Uterus (tissue), 4 donors: ENCODE measurements around the gene UBE2O. TPM values are rescaled to one million over a fixed set of nuclear protein-coding genes. Genes with fewer than 3 reads are reported as not detected.

Experiments used
- DNase-seq, 2 donors: peaks; one replicate each; pipeline ENCODE4 v3.0.0-alpha.2; 2019 to 2020
- H3K27ac ChIP-seq, 2 donors: fragments of 200-600 bp; sonication (generic); 1 replicate in 1 of 2; 2 replicates in 1 of 2; pipeline ENCODE4 v1.5.1; 2016 to 2018
- H3K27me3 ChIP-seq, 2 donors: fragments of 200-600 bp; sonication (generic); one replicate each; pipeline ENCODE4 v1.5.1; 2018 to 2019; ENCODE audit warnings: control low read depth in 1 of 2
- H3K36me3 ChIP-seq, 2 donors: fragments of 200-600 bp; sonication (generic); one replicate each; pipeline ENCODE4 v1.5.1; 2019; ENCODE audit warnings: control low read depth in 1 of 2
- H3K4me1 ChIP-seq, 2 donors: fragments of 200-600 bp; sonication (generic); one replicate each; pipeline ENCODE4 v1.5.1; 2018 to 2019; ENCODE audit warnings: control low read depth in 1 of 2
- H3K4me3 ChIP-seq, 2 donors: fragments of 200-600 bp; sonication (generic); 1 replicate in 1 of 2; 2 replicates in 1 of 2; pipeline ENCODE4 v1.5.1; 2018 to 2019; ENCODE audit warnings: mild to moderate bottlenecking in 1 of 2
- H3K9me3 ChIP-seq, 2 donors: fragments of 200-600 bp; sonication (generic); one replicate each; pipeline ENCODE4 v1.5.1; 2019; ENCODE audit warnings: control low read depth in 1 of 2
- CTCF ChIP-seq, 4 experiments: fragments of 200-600 bp in 2 of 4; fragments of 450-650 bp in 2 of 4; sonication (generic) in 2 of 4; IDR thresholded peaks; one replicate each; pipeline ENCODE4 v1.5.1; 2016 to 2019; ENCODE audit warnings: antibody characterized with exemption in 4 of 4, mild to moderate bottlenecking in 2 of 4, moderate library complexity in 1 of 4
- POLR2A ChIP-seq, 2 donors: fragments of 450-650 bp; IDR thresholded peaks; one replicate each; pipeline ENCODE4 v1.6.1; 2016; ENCODE audit warnings: antibody characterized with exemption in 2 of 2, mild to moderate bottlenecking in 1 of 2, moderate library complexity in 1 of 2
- intact Hi-C: fragments of 100-400 bp; cut with DNase I; formaldehyde crosslinking; loops from one replicate; pipeline ENCODE4 v1.15.1; 2023; ENCODE audit warnings: low total_unique reads
- total RNA-seq, 4 donors: library from RNA; depleted of rRNA in 3 of 4; stranded (reverse); fragments of >200 nt in 3 of 4; gene quantifications; one replicate each; pipeline versions ENCODE4 v1.1.0 to v1.2.4, GENCODE V29; 2014 to 2023
- donor health status: DM: yes; HTN: yes; CAD: no.

Gene UBE2O
- total RNA-seq, 4 donors from 2014 or later, result 5.0 to 31.5 (median 17.9) TPM

- intact Hi-C loops, result no loop called here
- DNase-seq, result no peak
- TF ChIP-seq CTCF (IDR thresholded peaks at IDR 0.05) (no peak), POLR2A (IDR thresholded peaks at IDR 0.05) (no peak)
- Histone ChIP-seq H3K27ac (no peak overlapping the region), H3K4me3 (no peak overlapping the region), H3K9me3 (no peaks in the 10 kb centered on the region), H3K36me3 (no peaks in the 10 kb centered on the region), H3K4me1 (no peaks in the 10 kb centered on the region), H3K27me3 (no peaks in the 10 kb centered on the region)
Measured at GRCh38 chr17:76469076-76469990, 16.4 kb upstream of the UBE2O start.

- H3K4me3 ChIP-seq, result no peak overlapping the region
- no peaks in the 10 kb centered on the region for H3K4me1 ChIP-seq
- H3K27ac ChIP-seq, result no peak overlapping the region
- no peaks in the 10 kb centered on the region for H3K36me3 ChIP-seq
- no peak for DNase-seq
- no peaks in the 10 kb centered on the region for H3K9me3 ChIP-seq
- no peak for TF ChIP-seq POLR2A (IDR thresholded peaks at IDR 0.05)
- no peak for TF ChIP-seq CTCF (IDR thresholded peaks at IDR 0.05)
- no peaks in the 10 kb centered on the region for H3K27me3 ChIP-seq
- intact Hi-C loops, result no loop called here
Measured at GRCh38 chr17:76468634-76469010, 15.7 kb upstream of the UBE2O start.

- TF ChIP-seq CTCF (IDR thresholded peaks at IDR 0.05) (no peak), POLR2A (IDR thresholded peaks at IDR 0.05) (no peak)
- H3K9me3 ChIP-seq, result no peaks in the 10 kb centered on the region
- H3K27ac ChIP-seq, result no peak overlapping the region
- H3K4me3 ChIP-seq, result no peak overlapping the region
- no peaks in the 10 kb centered on the region for H3K36me3 ChIP-seq
- intact Hi-C loops, result loop anchor here (2.0 kb wide), 1 partner anchor 39 kb away; no protein-coding TSS in a partner anchor
- H3K27me3 ChIP-seq, result no peaks in the 10 kb centered on the region
- H3K4me1 ChIP-seq, result no peaks in the 10 kb centered on the region
- DNase-seq, result no peak
Measured at GRCh38 chr17:76467809-76468633, 15.1 kb upstream of the UBE2O start.

- H3K9me3 ChIP-seq, result no peaks in the 10 kb centered on the region
- intact Hi-C loops, result loop anchor here (2.0 kb wide), 1 partner anchor 39 kb away; no protein-coding TSS in a partner anchor
- H3K27ac ChIP-seq, result no peak within 1 kb of the TSS
Measured at GRCh38 chr17:76467366-76467765, 14.4 kb upstream of the UBE2O start, which contains the start of gene AANAT. TSS of gene AANAT (plus strand) at chr17:76467603. CDS start at chr17:76468747, 1,144 bp downstream.

More at GRCh38 chr17:76467366-76467765, 14.4 kb upstream of the UBE2O start, which contains the start of gene AANAT:
- TF ChIP-seq POLR2A (IDR thresholded peaks at IDR 0.05), result no peak
- TF ChIP-seq CTCF (IDR thresholded peaks at IDR 0.05), result no peak
- no peaks in the 10 kb centered on the region for H3K4me1 ChIP-seq
- no peaks in the 10 kb centered on the region for H3K36me3 ChIP-seq
- no peak within 1 kb of the TSS for H3K4me3 ChIP-seq
- no peaks in the 10 kb centered on the region for H3K27me3 ChIP-seq
- no peak for DNase-seq
